Mesenchymal stem cell (in vitro differentiated cells and primary cell): ENCODE measurements around the gene ARHGEF1.
A peak's percentile ranks its signal among the peaks of the same experiment; 100 is the strongest.
"Not testable (repeated sequence)": the region's sequence is repeated elsewhere in the genome, so short reads cannot be mapped to it uniquely, and the experiment has no call there.

Experiments used
- DNase-seq: peaks from one replicate; pipeline ENCODE4 v3.0.0-alpha.2; 2013
- H2AFZ ChIP-seq: one replicate; pipeline ENCODE4 v1.6.1; 2013; ENCODE audit warnings: low read depth, mild to moderate bottlenecking, control low read depth, inconsistent platforms, low read length, moderate library complexity
- H2AK5ac ChIP-seq: 2 replicates; pipeline ENCODE4 v1.6.1; 2013; ENCODE audit warnings: low read length, moderate library complexity, mild to moderate bottlenecking, inconsistent platforms; ENCODE audit not compliant: severe bottlenecking
- H2BK120ac ChIP-seq: one replicate; pipeline ENCODE4 v1.6.1; 2013; ENCODE audit warnings: low read depth, mild to moderate bottlenecking, inconsistent platforms, low read length, moderate library complexity
- H2BK12ac ChIP-seq, 2 experiments: one replicate each; pipeline ENCODE4 v1.6.1; 2013; ENCODE audit warnings: inconsistent platforms in 2 of 2, low read length in 2 of 2, mild to moderate bottlenecking in 2 of 2, moderate library complexity in 2 of 2, control low read depth in 1 of 2
- H2BK15ac ChIP-seq: one replicate; pipeline ENCODE4 v1.6.1; 2013; ENCODE audit warnings: mild to moderate bottlenecking, low read depth, inconsistent platforms; ENCODE audit not compliant: poor library complexity, severe bottlenecking
- H2BK5ac ChIP-seq: 2 replicates; pipeline ENCODE4 v1.6.1; 2013; ENCODE audit warnings: low read depth, mild to moderate bottlenecking, low read length, control low read depth, inconsistent platforms; ENCODE audit not compliant: poor library complexity, severe bottlenecking
- H3K14ac ChIP-seq, 2 experiments: one replicate each; pipeline ENCODE4 v1.6.1; 2013; ENCODE audit warnings: inconsistent platforms in 2 of 2, low read length in 2 of 2, control low read depth in 1 of 2, mild to moderate bottlenecking in 1 of 2, moderate library complexity in 1 of 2
- H3K18ac ChIP-seq, 2 experiments: one replicate each; pipeline ENCODE4 v1.6.1; 2013; ENCODE audit warnings: inconsistent platforms in 2 of 2, low read length in 2 of 2, control low read depth in 1 of 2, low read depth in 1 of 2, mild to moderate bottlenecking in 1 of 2
- H3K23ac ChIP-seq, 2 experiments: one replicate each; pipeline ENCODE4 v1.6.1; 2013; ENCODE audit warnings: inconsistent platforms in 2 of 2, low read length in 2 of 2, mild to moderate bottlenecking in 2 of 2, moderate library complexity in 2 of 2, control low read depth in 1 of 2
- H3K27ac ChIP-seq: 2 replicates; pipeline ENCODE4 v1.5.1; 2013; ENCODE audit warnings: mild to moderate bottlenecking, moderate library complexity, low read length, control low read depth, inconsistent platforms; ENCODE audit not compliant: poor library complexity, severe bottlenecking
- H3K27me3 ChIP-seq, 2 experiments: 2 replicates each; pipeline versions ENCODE4 v1.6.1 to v1.7.0; 2013; ENCODE audit warnings: low read length in 2 of 2, mild to moderate bottlenecking in 2 of 2, moderate library complexity in 2 of 2, control low read depth in 1 of 2, inconsistent platforms in 1 of 2; ENCODE audit not compliant: control insufficient read depth in 1 of 2, insufficient read depth in 1 of 2
- H3K36me3 ChIP-seq, 2 experiments: 2 replicates each; pipeline versions ENCODE4 v1.6.1 to v1.7.0; 2013; ENCODE audit warnings: low read length in 2 of 2, control low read depth in 1 of 2, inconsistent platforms in 1 of 2, low read depth in 1 of 2, mild to moderate bottlenecking in 1 of 2; ENCODE audit not compliant: insufficient read depth in 2 of 2, control insufficient read depth in 1 of 2
- H3K4ac ChIP-seq, 2 experiments: one replicate each; pipeline ENCODE4 v1.6.1; 2013; ENCODE audit warnings: inconsistent platforms in 2 of 2, low read length in 2 of 2, mild to moderate bottlenecking in 2 of 2, moderate library complexity in 2 of 2, control low read depth in 1 of 2, low read depth in 1 of 2
- H3K4me1 ChIP-seq: 2 replicates; pipeline ENCODE4 v1.6.1; 2013; ENCODE audit warnings: low read depth, low read length, control low read depth; ENCODE audit not compliant: control insufficient read depth, insufficient read depth
- H3K4me2 ChIP-seq: 2 replicates; pipeline ENCODE4 v1.6.1; 2013; ENCODE audit warnings: low read length, mild to moderate bottlenecking, inconsistent platforms; ENCODE audit not compliant: poor library complexity, severe bottlenecking
- H3K4me3 ChIP-seq, 2 experiments: 2 replicates each; pipeline versions ENCODE4 v1.5.1 to v1.7.0; 2013; ENCODE audit warnings: low read length in 2 of 2, mild to moderate bottlenecking in 2 of 2, control low read depth in 1 of 2, low read depth in 1 of 2; ENCODE audit not compliant: insufficient read depth in 1 of 2
- H3K79me1 ChIP-seq: replicated peaks from 2 replicates; pipeline ENCODE4 v1.6.1; 2013; ENCODE audit warnings: mild to moderate bottlenecking, control low read depth, low read length, inconsistent platforms; ENCODE audit not compliant: poor library complexity, severe bottlenecking
- H3K9ac ChIP-seq: 2 replicates; pipeline ENCODE4 v1.7.0; 2013; ENCODE audit warnings: mild to moderate bottlenecking, low read length, moderate library complexity
- H3K9me3 ChIP-seq: 2 replicates; pipeline ENCODE4 v1.7.0; 2013; ENCODE audit warnings: mild to moderate bottlenecking, low read length; ENCODE audit not compliant: control insufficient read depth
- H4K8ac ChIP-seq: one replicate; pipeline ENCODE4 v1.6.1; 2013; ENCODE audit warnings: inconsistent platforms, mild to moderate bottlenecking, low read length, moderate library complexity
- H4K91ac ChIP-seq: one replicate; pipeline ENCODE4 v1.6.1; 2013; ENCODE audit warnings: mild to moderate bottlenecking, low read length, inconsistent platforms
- WGBS: methylation state at CpG from one replicate; pipeline ENCODE4 v1.1.7; 2013; ENCODE audit warnings: mixed read lengths; 5-methylcytosine and 5-hydroxymethylcytosine counted together

The ARHGEF1 gene

DNA sequence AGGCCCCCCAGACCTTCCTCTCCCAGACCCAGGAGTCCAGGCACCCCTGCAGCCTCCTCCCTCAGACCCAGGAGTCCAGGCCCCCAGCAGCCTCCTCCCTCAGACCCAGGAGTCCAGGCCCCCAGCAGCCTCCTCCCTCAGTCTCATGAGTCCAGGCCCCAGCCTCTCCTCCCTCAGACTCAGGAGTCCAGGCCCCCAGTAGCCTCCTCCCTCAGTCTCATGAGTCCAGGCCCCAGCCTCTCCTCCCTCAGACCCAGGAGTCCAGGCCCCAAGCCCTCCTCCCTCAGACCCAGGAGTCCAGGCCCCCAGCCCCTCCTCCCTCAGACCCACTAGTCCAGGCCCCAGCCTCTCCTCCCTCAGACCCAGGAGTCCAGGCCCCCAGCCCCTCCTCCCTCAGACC is 56.2 kb downstream of the ARHGEF1 start:
- H4K91ac ChIP-seq, H3K4me3 ChIP-seq, H4K8ac ChIP-seq, H3K14ac ChIP-seq, H2BK5ac ChIP-seq, H3K9me3 ChIP-seq, H3K9ac ChIP-seq, H3K36me3 ChIP-seq, H2BK15ac ChIP-seq, H2BK120ac ChIP-seq, H3K4ac ChIP-seq, H3K4me1 ChIP-seq, H2BK12ac ChIP-seq, H3K27ac ChIP-seq, H3K23ac ChIP-seq, H2AFZ ChIP-seq, H2AK5ac ChIP-seq, DNase-seq, H3K79me1 ChIP-seq, H3K18ac ChIP-seq, H3K4me2 ChIP-seq: not testable (repeated sequence)
- peaks cover 29 to 31% of the 10 kb centered on the region in 2 experiments for H3K27me3 ChIP-seq

- Histone ChIP-seq H2BK15ac (peak overlapping the region; percentile 78), H2BK12ac (no peak overlapping the region), H2AFZ (peak overlapping the region; percentile 74), H3K9me3 (no peaks in the 10 kb centered on the region), H2BK120ac (peak overlapping the region; percentile 98), H3K27me3 (peaks cover 20 to 23% of the 10 kb centered on the region in 2 experiments), H3K79me1 (no peaks in the 10 kb centered on the region), H3K18ac (peak overlapping the region; percentile 88 to 90), H2BK5ac (no peak overlapping the region), H3K4ac (peak overlapping the region; percentile 39 to 71), H3K4me2 (peak overlapping the region; percentile 96), H3K27ac (no peak overlapping the region), H3K4me3 (peak overlapping the region; percentile 62 to 74), H4K8ac (peak overlapping the region; percentile 92), H4K91ac (peak overlapping the region; percentile 85), H3K9ac (peak overlapping the region; percentile 75), H3K4me1 (peaks cover 9% of the 10 kb centered on the region), H3K23ac (peak overlapping the region in 1 of 2 experiments; percentile 92), H3K36me3 (no peaks in the 10 kb centered on the region), H3K14ac (peak overlapping the region in 1 of 2 experiments; percentile 79), H2AK5ac (no peak overlapping the region)
- WGBS: 1% methylated on average over 69 of the region's 83 CpGs
- DNase-seq: peak; percentile 33
Measured at GRCh38 chr19:41939861-41940730, 57.1 kb downstream of the ARHGEF1 start.

DNA sequence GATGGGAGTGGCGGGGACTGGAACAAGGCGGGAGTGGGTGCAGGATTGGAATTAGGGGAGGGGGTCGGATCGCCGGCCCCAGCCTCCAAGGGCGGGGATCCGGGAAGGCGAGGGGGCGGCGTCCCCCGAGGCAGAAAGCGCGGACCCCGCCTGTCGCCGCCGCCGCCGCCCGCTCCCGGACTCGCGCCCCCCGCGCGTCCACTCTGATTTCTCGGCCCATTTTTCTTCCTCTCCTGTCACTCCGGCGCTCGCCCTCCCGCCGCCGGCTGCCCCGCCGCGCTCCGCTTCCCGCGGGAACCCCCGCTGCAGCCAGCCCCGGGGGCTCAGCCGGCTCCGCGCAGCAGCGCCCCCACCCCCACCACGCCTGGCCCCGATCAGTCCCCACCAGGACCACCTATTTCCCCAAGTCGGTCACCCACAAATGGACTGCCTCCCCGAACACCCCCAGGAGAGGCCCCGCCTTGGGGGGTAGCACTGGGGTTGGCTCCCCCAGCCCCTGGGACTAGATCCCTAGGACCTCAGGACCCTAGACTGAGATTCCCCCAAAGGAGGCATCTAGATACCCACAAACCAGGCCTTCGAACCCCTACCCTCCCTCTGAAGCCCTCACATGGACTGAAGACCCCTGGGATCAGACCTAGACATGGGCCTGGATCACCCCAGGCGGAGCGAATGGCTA is 57.9 kb downstream of the ARHGEF1 start:
- Histone ChIP-seq H4K91ac (peak overlapping the region; percentile 35), H3K27ac (no peak overlapping the region), H4K8ac (peak overlapping the region; percentile 58), H2AFZ (peak overlapping the region; percentile 74), H2BK5ac (no peak overlapping the region), H3K27me3 (peaks cover 16 to 18% of the 10 kb centered on the region in 2 experiments), H3K9ac (peak overlapping the region; percentile 75), H3K4me3 (peak overlapping the region; percentile 62 to 74), H3K4ac (peak overlapping the region; percentile 39 to 71), H3K9me3 (no peaks in the 10 kb centered on the region), H3K23ac (peak overlapping the region in 1 of 2 experiments; percentile 78), H3K4me2 (peak overlapping the region; percentile 96), H3K18ac (peak overlapping the region; percentile 66 to 88), H2BK15ac (peak overlapping the region; percentile 19), H2BK12ac (peak overlapping the region in 1 of 2 experiments; percentile 48), H3K14ac (peak overlapping the region in 1 of 2 experiments; percentile 69), H3K36me3 (no peaks in the 10 kb centered on the region), H2BK120ac (peak overlapping the region; percentile 98), H3K4me1 (peaks cover 9% of the 10 kb centered on the region), H3K79me1 (no peaks in the 10 kb centered on the region), H2AK5ac (no peak overlapping the region)
- DNase-seq: no peak
- WGBS: 14% methylated on average over 40 of the region's 53 CpGs
